AG08395 (cell line): ENCODE results near the gene OCA2.

ENCODE experiments used
- DNase-seq: peaks from one replicate; pipeline ENCODE4 v3.0.0; 2012; ENCODE audit warnings: mixed read lengths, low spot score

OCA2 gene

DNA sequence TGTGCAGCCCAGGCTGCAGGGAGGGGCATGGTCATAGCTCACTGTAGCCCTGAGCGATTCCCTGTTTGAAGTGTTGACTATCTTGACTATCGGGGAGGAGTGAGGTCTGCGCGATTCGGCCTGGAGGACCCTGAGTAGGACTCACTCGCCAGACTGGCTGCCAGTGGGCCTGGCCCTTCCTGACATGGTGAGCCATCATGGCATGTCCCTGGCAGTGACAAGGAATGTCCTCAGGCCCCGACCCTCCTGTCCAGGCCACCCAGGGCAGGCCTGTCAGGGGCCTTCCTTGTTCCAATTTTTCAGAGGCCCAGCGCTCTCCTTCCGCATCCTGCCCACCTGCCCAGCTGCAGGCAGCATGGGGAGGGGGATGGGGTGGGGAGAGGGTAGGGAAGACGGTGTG lies 5.2 kb upstream of the OCA2 start:
- no peak for DNase-seq

DNA sequence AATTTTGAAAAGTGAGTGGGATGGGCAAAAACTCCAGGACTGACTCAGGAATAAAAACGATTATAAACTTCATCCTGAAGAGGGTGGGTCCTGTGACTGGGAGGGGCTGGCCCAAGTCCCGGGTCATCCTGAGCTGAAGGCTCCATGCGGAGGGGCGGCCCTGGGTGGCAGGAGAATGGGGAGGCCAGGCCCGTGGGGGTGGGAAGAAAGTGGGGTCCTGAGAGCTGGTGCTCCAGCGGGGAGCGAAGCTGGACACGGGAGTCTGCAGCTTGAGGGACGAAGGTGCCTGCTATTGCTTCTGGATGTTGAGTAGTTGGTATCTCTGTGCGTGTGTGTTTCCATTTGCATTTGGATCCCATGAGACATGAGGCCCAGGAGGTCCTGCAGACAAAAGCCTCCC lies 4.7 kb upstream of the OCA2 start:
- DNase-seq = no peak

DNA sequence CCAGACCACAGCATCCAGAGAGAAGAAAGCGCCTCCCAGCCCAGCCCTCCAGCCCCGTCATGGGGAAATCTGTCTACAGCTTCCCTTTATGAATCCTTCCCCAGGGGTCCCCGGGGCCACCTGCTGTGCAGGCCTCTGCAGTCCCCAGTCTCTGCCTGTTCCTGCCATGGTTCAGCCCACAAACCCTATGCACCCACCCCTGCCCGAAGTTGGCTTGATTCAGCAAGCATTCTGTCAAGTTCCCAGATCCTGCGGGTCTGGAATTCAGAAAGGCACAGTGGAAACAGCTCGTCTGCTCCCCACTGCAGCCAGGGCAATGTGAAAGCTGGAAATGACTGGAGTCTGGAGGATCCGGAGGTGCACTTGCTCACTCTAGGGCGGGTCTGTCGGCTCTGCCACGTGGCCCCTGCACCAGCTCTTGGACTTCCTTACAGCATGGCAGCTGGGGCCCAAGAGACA lies 2.9 kb upstream of the OCA2 start:
- DNase-seq = no peak

DNA sequence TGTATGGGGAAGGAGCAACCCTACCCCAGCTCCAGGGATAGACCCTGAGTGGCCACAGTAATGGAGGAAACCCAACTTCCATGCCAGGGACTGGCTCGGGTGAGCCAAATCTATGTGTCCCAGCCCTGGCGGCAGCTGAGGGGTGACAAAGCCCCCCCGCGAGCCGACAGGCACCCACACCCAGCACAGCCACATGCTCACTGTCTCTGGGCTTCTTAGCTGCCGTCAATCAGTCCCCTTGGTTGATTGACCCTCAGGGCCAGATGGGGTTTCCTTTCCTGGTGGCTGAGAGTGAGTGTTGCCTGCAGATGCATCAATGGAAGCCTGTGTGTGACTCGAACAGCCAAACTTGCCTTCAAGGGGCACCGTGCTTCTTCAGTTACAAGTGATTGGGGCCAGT lies 2.1 kb upstream of the OCA2 start:
- DNase-seq = no peak

DNA sequence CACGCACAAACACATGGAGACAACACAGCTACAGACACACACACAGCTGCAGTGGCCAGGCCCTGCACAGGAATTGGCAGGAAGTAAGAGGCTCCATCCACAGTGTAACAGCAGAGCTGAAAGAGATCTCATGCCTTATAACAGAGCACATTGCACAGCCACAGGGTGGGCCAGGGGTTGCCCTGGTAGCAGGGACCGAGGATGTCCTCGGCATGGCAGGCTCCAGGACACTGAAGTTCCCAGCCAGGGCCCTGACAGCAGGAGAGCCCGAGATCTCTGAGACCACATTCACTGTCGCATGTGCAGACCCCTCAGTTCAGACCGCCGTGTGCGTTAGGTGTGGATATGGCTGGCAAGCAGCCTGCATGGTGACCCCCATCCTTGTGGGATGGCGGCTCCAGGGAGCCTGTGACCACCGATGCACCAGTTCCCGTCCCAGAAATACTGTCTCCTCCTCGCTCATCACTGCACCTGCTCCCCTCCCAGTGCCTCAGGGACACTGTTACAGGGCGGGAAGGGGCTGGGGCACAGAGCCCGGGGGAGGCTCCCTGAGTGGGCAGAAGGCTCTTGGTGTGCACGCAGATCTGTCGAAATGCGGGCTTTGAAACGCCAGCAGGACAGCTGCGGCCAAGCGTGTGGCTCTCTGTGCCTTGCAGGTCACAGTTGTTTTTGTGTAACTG lies 1.5 kb upstream of the OCA2 start:
- DNase-seq = no peak

DNA sequence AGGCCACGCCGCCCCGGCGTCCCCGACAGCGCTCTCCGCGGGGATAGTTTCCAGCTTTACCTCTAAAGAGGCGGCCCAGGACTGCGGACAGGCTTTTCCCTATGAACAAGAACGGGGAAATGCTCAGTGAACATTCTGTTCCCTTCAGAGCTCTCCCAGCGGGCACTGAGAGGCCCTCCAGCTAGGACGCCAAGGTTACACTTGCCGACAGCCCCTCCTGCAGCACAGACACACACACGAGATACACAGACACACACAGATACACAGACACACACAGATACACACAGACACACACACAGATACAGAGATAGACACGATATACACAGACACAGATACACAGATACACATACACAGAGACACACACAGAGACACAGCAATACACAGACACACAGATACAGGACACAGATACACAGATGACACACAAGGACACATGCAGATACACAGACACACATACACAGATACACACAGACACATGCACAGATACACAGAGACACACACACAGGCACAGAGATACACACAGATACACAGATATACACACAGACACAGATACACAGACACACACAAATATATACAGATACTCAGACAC lies 533 bp upstream of the OCA2 start:
- no peak for DNase-seq

DNA sequence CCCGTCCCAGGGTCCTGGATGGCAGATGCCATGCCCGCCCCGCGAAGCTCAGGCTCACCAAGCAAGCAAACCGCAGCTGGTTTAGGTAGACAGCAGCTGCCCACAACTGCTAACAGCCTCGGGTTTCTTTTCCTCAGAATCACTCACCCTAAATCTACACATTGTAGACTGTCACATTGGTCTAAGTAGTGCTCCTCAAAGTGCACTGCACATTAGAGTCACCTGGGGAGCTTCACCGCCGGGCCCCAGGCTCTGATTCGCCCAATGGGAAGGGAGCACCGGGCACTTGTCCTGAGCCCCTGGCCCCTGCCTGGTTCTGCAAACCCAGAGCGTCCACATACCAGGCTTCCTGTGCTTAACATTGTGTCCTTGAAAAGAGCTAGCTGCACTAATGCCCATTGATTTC lies 752 bp downstream of the OCA2 start:
- DNase-seq = no peak

DNA sequence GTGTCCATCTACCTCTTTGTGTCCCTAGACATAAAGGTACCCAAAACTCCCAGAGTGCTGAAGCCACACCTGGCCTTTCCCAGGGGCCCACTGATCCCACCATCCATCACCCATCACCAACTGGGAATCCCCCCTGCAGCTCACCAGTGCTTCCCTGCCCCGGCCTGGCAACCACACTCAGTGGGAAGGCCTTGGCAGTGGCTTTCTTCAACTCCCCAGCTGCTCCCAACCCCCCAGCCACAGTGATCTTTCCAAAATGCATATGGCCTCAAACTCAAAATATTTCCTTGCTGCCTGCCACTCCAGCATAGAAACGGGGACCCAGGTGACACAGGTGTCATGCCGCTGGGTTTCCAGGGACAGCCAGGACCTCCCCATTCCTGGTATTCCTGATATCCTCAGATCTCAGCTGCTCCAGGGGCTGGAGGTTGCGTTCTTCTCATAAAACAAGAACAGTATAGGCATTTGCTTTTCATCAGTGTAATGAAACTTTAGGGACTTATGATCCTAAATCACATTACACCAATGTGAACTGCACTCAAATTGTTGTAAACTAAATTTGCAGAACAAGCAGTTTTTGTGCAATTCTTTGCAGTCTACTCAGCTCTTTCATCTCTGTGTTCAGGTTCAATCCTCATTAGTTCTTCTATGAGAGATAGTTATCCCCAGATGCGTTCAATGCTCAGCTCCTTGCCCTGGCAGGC lies 1.3 kb downstream of the OCA2 start:
- no peak for DNase-seq

DNA sequence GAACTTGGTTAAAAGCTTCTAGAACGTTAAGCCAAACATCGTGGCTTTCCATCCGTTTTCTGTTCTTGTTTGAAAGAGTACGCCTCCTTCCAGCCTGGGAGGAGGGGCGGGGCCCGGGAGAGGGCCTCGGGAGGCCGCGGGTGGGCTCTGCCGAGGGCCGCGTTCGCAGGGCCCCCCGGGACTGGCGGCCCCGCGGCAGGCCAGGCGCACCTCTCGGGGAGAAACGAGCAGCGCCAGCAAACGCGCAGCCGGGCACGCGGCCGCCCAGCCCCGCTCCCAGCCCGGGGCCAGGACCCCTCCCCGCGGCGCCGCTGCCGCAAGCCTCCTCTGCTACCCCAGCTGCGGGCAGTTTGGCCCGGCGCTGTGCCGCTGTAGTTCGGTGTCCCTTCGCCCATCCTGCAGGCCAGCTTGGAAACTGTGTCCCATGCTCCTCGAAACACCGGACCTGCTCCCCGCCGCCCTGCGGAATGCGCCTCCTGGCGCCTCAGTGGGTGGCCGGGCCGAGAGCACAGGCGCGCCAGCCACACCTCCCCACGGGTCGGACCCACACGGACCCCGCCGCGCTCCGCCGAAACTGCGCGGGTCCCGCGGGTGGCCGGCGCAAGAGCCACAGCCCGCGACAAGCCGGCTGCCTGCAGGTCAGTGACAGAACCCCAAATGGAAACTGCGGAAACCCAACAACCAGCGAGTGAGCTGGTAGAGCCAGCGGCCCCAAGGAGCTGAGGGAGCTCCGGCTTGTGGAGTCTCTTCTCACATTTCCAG lies 2.3 kb downstream of the OCA2 start:
- DNase-seq = no peak

DNA sequence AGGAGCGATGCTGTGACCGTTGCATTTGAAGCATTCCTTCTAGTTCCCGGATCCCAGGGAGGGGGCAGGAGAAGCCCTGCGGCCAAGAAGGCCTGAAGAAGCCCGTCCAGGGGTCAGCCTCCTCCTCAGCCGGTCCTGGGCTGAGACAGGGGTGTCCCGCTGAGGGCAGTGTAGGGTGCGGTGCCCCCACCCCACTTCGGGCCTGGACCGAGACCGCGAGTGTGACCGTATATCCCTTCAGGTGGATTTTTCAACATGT lies 2.8 kb downstream of the OCA2 start:
- no peak for DNase-seq

DNA sequence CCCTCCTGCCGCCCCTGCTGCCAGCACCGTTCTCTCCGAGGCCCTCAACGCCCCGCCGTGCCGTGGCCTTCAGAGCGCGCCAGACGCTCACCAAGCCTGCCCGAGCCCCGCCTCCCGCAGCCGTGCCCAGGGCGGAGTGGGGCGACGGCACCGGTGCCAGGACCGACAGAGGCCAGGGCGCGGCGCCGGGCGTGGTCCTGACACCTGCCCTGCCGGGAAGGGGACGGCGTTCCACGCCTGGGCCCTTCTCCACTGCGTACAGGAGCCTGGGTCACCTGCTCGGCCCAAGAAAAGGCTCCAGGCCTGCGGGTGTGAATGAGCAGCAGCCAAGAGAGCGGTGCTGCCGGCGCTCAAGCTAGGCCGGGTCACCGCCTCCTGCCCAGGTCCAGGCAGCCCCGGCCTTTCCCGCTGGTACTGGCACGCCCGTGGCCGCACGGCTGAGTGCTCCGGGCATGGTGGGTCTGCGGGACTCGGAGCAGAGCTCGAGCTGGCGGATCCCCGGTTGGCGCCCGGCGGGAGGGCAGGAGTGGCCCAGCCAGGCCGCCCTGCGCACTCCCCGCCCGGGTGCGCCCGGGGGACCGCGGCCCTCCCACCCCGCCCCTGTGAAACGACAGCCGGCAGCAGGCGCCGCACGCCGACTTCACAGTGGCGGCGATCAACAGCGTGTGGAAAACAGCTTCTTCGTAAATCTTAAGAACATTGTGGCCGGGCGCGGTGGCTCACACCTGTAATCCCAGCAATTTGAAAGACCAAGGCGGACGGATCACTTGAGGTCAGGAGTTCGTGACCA lies 4.2 kb downstream of the OCA2 start:
- DNase-seq = no peak

DNA sequence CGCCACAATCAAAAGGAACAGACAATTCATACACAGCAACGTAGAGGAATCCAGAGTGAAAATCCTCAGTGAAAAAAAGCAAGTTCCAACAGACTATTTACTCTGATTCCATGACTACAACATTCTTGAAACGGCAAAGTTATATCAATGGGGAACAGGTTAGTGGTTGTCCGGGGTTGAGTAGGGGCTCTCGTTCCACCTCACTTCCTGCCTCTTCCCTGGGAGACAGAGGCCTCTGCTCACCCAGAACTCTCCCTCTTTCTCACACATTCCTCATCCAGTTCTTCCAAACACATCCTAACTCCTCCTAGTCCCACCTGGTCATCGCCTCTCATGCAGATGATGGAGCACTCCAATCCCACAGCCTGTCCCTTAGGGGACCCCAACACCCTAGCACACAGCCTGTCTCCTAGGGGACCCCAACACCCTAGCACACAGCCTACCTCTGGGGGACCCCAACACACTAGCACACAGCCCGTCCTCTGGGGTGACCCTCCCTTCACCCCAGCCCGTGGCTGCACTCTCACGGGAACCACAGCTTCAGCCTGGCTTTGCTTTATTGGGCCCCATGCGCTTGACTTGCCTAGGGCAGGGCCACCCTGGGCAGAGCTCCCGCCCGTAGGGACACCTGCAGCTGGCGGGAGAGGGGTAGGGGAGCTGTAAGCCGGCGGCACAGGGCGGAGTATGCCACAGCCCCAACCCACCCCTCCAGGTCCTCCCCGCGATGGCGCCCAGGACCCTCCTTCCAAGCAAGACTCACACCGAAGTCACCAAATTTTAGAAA lies 5.2 kb downstream of the OCA2 start:
- DNase-seq = no peak

DNA sequence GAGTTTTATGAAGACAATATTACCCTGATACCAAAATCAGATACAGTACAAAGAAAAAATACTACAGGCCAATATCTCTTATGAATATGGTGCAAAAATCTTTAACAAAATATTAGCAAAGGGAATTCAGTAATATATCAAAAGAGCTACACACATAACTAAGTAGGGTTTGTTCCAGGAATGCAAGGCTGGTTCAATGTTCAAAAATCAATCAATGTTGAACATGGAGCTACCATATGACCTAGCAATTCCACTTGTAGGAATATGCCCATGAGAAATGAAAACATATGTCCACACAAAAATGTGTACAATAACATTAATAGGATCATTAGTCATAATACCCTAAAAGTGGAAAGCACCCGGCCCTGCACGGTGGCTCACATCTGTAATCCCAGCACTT lies 7.8 kb downstream of the OCA2 start:
- no peak for DNase-seq

DNA sequence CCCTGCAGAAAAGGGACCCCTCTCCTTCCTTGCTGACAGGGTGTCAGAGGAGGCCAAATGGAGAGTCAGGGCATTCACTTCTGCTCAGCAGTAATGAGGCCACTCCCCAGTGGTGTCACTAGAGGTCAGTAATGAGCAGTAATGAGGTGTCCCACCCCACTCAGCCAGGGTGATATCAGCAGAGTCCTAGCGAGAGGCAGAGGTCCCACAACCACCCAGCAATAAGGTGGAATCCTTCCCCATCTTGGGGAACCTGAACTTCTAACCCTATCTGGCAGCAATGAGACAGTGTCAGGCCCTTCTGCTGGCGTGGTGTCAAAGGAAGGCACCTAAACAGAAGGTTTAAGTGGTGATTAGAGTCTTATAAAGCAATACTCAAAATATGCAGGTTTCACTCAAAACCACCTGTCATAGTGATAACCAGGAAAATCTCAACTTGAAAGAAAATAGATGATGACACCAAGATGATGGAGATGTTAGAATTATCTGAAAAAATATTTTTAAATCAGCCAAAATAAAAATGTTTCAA lies 12.9 kb downstream of the OCA2 start:
- peak; percentile 79 for DNase-seq

DNA sequence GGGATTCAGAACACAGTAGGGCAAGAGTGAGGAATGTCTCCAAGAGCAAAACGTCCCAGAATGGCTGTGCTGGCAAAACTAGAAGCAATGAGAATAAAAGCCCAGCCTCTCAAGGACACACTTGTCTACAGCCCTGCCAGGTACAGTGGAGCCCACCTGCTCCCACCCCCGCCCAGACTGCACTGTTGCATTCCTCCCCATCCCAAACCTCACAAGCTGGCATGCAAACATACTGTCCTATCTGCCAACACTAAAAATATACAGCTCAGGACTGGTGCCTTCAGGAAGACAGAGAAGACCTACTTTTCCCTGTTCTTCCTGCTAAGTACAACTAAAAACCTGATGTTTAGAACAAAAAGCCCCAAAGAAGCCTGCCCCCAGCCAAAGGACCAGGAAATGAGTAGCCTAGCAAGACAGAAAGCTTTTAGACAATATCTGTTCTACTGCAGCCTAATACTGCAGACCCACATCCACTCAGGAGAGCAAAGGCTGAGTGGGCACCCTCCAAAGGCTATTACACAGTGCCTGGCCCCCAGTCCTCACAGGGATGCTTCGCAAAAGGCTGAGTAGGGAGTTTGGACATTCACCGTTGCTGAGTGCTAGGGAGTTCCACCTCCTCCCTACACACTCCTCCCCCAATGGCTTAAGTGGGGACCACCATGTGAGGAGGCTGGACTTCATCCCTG lies 13.5 kb downstream of the OCA2 start:
- DNase-seq = no peak

DNA sequence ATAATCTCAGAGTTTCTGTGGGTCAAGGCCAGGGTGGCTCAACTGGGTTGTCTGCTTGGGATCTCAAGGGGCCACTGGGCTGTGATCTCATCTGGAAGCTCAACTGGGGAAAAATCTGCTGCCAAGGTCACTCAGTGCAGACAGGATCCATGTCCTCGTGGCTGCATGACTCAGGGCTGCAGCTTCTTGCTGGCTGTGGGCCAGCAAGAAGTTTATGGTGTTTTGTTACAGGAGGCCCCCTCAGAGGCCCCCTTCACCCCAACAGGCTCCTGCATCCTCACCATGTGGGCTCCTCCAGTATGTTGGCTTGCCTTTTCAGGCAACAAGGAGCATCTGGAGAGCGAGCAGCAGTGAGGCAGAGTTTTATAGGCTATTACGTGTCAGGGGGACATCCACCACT lies 14.6 kb downstream of the OCA2 start:
- no peak for DNase-seq

DNA sequence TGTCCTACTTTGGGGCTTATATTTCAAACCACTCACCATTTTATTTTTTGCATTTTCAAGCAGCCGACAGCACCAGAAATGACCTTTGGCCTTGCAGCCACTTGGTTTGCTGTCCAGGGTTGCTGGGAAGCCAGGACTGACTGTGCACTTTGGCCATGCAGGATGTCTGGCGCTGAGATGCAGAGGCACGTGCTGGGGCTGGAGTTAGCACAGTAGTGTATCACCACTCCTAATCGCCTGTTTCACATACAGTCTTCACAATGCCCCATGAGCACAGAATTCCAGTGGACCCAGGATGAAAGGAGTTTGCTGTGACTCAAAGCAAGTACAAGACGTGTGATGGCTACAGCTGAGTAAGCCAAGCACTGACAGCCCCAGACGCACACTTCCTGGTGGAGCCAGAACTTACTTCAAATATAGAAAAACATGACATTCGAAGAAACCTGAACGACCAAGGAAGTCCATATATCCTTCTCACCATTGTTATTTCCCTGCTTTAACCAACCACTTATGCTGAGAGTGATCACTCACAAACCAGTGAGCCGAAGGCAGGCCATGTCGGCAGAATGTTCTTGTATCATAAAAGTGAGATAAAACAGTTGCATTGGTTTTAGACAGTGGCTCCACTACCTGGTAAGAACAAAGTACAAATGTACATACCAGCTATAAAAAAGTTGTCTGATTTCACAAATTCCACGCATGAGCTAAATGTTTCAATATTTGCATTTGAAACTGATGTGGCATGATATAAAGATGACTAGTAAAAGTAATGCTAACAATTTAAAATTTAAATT lies 16.0 kb downstream of the OCA2 start:
- DNase-seq = no peak

DNA sequence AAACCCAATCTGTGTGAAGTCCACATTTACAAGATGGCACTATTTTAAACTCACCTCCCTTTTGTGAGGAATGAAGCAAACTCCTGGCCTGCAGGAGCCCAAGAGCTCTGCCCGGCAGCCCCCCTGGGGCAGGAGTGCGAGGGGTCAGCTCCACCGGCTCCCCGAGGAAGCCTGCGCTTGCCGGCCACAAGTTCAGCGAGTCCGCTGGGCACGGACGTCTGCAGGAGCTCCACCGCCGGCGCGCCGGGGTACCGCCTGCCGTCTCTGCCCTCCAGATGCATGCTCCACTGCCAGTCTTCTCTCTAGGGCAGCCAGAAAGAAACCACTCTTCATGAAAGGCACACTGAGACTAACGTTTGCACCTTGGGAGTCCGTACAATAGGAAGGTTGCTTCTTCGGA lies 17.5 kb downstream of the OCA2 start:
- DNase-seq = no peak

DNA sequence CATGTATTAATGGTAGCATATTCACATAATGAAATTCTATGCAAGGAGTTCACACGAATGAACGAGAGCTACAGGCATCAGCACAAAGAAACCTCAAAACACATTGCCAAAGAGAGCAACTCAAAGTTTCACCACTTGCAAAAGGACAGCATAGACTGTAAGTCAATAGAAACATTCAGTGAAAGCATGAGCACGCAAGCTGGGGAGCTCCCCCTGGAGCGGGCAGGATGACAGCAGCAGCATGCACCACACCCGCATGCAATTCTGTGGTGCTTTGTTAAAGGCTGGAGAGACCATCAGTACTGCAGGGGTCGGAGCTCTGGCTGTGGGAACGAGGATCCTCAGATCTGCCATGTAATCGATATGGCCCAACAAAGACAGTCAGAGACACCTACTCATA lies 18.7 kb downstream of the OCA2 start:
- DNase-seq = no peak
